ENCODE measurements around the gene CFAP97D1. TPM values are rescaled to one million over a fixed set of nuclear protein-coding genes. Genes with fewer than 3 reads are reported as not detected.

Gene CFAP97D1
- total and polyA plus RNA-seq, 7 experiments from 2014 or later: not detected

- H3K27ac Mint-ChIP-seq: no peak overlapping the region
- CTCF ChIA-PET: interaction anchor here (1.2 kb wide), 1 partner anchor 9 kb away, joined by 4 read pairs; no protein-coding TSS in a partner anchor
- no peak overlapping the region for H3K4me3 Mint-ChIP-seq
These were observed 10.4 kb upstream of the CFAP97D1 start for GRCh38 chr17:43769859-43770258.

DNA sequence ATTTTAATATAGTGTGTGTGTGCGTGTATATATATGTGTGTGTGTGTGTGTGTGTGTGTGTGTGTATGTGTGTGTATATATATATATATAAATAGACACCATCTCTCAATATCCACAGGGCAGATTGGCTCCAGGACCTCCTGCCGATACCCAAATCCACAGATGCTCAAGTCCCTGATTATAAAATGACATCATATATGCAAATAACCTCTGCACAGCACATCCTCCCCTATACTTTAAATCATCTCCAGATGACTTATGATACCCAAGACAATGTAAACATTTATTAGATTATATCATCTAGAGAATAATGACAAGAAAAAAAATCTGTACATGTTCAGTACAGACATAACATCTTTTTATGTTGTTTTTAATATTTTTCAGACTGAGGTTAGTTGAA, 9.3 kb upstream of the CFAP97D1 start:
- Mint-ChIP-seq H3K4me1 (peaks cover 0 to 17% (median 0%) of the 10 kb centered on the region in 7 donors), H3K27me3 (no peaks in the 10 kb centered on the region), H3K27ac (no peak overlapping the region), H3K4me3 (no peak overlapping the region), H3K36me3 (peaks cover 0 to 33% (median 7%) of the 10 kb centered on the region in 5 donors), H3K9me3 (no peaks in the 10 kb centered on the region)
- H3K27ac ChIP-seq (ENCODE audit: low read depth, low read length): no peak overlapping the region
- H3K27me3 ChIP-seq (ENCODE audit: control insufficient read depth in 2 of 2, insufficient read depth in 2 of 2, low read length in 2 of 2): no peaks in the 10 kb centered on the region
- ATAC-seq: no peak
- ChIA-PET CTCF (interaction anchor here (1.2 kb wide), 1 partner anchor 10 kb away, joined by 4 read pairs; no protein-coding TSS in a partner anchor), POLR2A (no interaction called here)
- H3K4me3 ChIP-seq (ENCODE audit: low read length): no peak overlapping the region
- H3K9me3 ChIP-seq (ENCODE audit: control insufficient read depth in 2 of 3, low read length in 3 of 3): no peaks in the 10 kb centered on the region
- intact Hi-C loops (cut with micrococcal nuclease): no loop called here
- H3K36me3 ChIP-seq (ENCODE audit: control insufficient read depth in 2 of 3, insufficient read depth in 3 of 3, low read length in 3 of 3): peaks cover 0 to 45% (median 0%) of the 10 kb centered on the region in 3 experiments
- H3K4me1 ChIP-seq (ENCODE audit: control insufficient read depth in 2 of 2, insufficient read depth in 2 of 2, low read length in 2 of 2): no peaks in the 10 kb centered on the region
- DNase-seq: no peak

More at GRCh38 chr17:43769859-43770258, 10.4 kb upstream of the CFAP97D1 start:
- peaks cover 0 to 42% (median 0%) of the 10 kb centered on the region in 3 experiments for H3K36me3 ChIP-seq (ENCODE audit: control insufficient read depth in 2 of 3, insufficient read depth in 3 of 3, low read length in 3 of 3)
- H3K27me3 Mint-ChIP-seq: no peaks in the 10 kb centered on the region
- H3K4me1 ChIP-seq (ENCODE audit: control insufficient read depth in 2 of 2, insufficient read depth in 2 of 2, low read length in 2 of 2): no peaks in the 10 kb centered on the region
- no peak overlapping the region for H3K27ac ChIP-seq (ENCODE audit: low read depth, low read length)
- H3K4me1 Mint-ChIP-seq: peaks cover 0 to 14% (median 0%) of the 10 kb centered on the region in 7 donors
- no peak overlapping the region for H3K4me3 ChIP-seq (ENCODE audit: low read length)
- POLR2A ChIA-PET: no interaction called here
- intact Hi-C loops (cut with micrococcal nuclease): no loop called here
- DNase-seq: no peak
- H3K36me3 Mint-ChIP-seq: peaks cover 0 to 33% (median 6%) of the 10 kb centered on the region in 5 donors
- ATAC-seq: no peak
- no peaks in the 10 kb centered on the region for H3K9me3 ChIP-seq (ENCODE audit: control insufficient read depth in 2 of 3, low read length in 3 of 3)
- H3K9me3 Mint-ChIP-seq: no peaks in the 10 kb centered on the region
- H3K27me3 ChIP-seq (ENCODE audit: control insufficient read depth in 2 of 2, insufficient read depth in 2 of 2, low read length in 2 of 2): no peaks in the 10 kb centered on the region

DNA sequence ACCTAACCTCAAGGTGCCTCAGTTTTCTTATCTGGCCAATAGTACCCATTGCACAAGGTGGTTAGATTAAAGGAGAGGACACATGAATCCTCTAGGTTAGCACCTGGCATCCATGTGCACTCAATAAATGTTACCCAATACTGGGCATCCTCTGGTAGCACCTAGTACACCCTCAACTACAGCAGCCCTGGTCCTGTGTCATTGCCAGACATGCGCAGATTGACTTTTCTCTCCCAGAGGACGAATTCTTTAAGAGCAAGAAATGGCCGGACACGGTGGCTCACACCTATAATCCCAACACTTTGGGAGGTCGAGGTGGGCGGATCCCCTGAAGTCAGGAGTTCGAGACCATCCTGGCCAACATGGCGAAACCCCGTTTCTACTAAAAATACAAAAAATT, 8.8 kb upstream of the CFAP97D1 start:
- DNase-seq (no peak), ATAC-seq (no peak)
- Histone ChIP-seq H3K4me1 (ENCODE audit: control insufficient read depth in 2 of 2, insufficient read depth in 2 of 2, low read length in 2 of 2) (no peaks in the 10 kb centered on the region), H3K27me3 (ENCODE audit: control insufficient read depth in 2 of 2, insufficient read depth in 2 of 2, low read length in 2 of 2) (no peaks in the 10 kb centered on the region), H3K27ac (ENCODE audit: low read depth, low read length) (no peak overlapping the region), H3K36me3 (ENCODE audit: control insufficient read depth in 2 of 3, insufficient read depth in 3 of 3, low read length in 3 of 3) (peaks cover 0 to 45% (median 0%) of the 10 kb centered on the region in 3 experiments), H3K9me3 (ENCODE audit: control insufficient read depth in 2 of 3, low read length in 3 of 3) (no peaks in the 10 kb centered on the region), H3K4me3 (ENCODE audit: low read length) (no peak overlapping the region)
- ChIA-PET POLR2A (no interaction called here), CTCF (interaction anchor here (0.7 kb wide), 1 partner anchor 62 kb away, joined by 3 read pairs; no protein-coding TSS in a partner anchor)
- no peak overlapping the region for H3K4me3 Mint-ChIP-seq
- no peaks in the 10 kb centered on the region for H3K9me3 Mint-ChIP-seq
- H3K27me3 Mint-ChIP-seq: no peaks in the 10 kb centered on the region
- H3K27ac Mint-ChIP-seq: no peak overlapping the region
- H3K4me1 Mint-ChIP-seq: peaks cover 0 to 17% (median 0%) of the 10 kb centered on the region in 7 donors
- intact Hi-C loops (cut with micrococcal nuclease): no loop called here
- peaks cover 0 to 33% (median 7%) of the 10 kb centered on the region in 5 donors for H3K36me3 Mint-ChIP-seq

DNA sequence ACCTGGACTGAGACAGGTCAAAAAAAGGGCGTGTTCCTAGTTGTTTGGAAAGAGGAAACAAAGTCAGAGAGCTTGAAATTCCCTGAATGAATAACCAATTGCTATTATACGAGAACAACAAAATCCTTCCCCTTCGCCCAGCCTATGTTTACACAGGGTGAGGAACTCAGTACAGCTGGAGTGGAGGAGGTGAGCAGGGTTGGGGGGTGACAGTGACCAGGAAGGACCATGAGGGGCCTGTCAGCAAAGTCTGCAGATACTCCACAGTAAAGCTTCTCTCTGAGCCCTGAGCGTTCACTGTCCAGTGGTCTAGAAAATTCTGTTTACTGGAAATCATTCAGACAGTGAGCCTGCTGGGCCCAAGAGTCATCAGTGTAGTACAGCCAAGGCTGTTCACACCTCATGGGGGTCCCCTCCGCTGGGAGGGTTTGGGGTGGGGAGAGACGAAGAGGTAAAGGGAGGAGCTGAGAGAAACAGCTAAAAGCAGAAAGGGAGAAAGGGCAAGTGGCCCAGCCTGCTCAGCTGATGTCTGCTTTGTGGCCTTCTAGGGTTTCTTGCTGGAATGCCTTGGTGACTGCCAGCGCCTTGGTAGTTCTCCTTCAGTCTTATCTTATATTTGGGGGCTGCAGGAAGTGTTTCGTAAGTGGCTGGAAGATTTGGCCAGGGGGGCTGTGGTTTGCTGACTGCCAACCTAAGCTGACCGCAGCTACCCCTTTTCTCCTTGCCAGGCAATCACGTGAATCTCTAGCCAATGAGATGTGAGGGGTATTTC, 7.2 kb upstream of the CFAP97D1 start:
- no peaks in the 10 kb centered on the region for H3K9me3 Mint-ChIP-seq
- H3K27ac Mint-ChIP-seq: peak overlapping the region in 3 of 9 donors; percentile 17 to 39 (median 34)
- H3K4me1 ChIP-seq (ENCODE audit: control insufficient read depth in 2 of 2, insufficient read depth in 2 of 2, low read length in 2 of 2): no peaks in the 10 kb centered on the region
- H3K27me3 Mint-ChIP-seq: no peaks in the 10 kb centered on the region
- ChIA-PET CTCF (no interaction called here), POLR2A (no interaction called here)
- intact Hi-C loops (cut with micrococcal nuclease): no loop called here
- ATAC-seq (peak; percentile 57), DNase-seq (no peak)
- H3K36me3 Mint-ChIP-seq: peaks cover 0 to 33% (median 8%) of the 10 kb centered on the region in 5 donors
- peaks cover 0 to 18% (median 4%) of the 10 kb centered on the region in 7 donors for H3K4me1 Mint-ChIP-seq
- H3K9me3 ChIP-seq (ENCODE audit: control insufficient read depth in 2 of 3, low read length in 3 of 3): no peaks in the 10 kb centered on the region
- peak overlapping the region in 1 of 10 donors; percentile 38 for H3K4me3 Mint-ChIP-seq
- no peak overlapping the region for H3K4me3 ChIP-seq (ENCODE audit: low read length)
- H3K27me3 ChIP-seq (ENCODE audit: control insufficient read depth in 2 of 2, insufficient read depth in 2 of 2, low read length in 2 of 2): no peaks in the 10 kb centered on the region
- H3K36me3 ChIP-seq (ENCODE audit: control insufficient read depth in 2 of 3, insufficient read depth in 3 of 3, low read length in 3 of 3): peaks cover 0 to 45% (median 0%) of the 10 kb centered on the region in 3 experiments
- H3K27ac ChIP-seq (ENCODE audit: low read depth, low read length): no peak overlapping the region

DNA sequence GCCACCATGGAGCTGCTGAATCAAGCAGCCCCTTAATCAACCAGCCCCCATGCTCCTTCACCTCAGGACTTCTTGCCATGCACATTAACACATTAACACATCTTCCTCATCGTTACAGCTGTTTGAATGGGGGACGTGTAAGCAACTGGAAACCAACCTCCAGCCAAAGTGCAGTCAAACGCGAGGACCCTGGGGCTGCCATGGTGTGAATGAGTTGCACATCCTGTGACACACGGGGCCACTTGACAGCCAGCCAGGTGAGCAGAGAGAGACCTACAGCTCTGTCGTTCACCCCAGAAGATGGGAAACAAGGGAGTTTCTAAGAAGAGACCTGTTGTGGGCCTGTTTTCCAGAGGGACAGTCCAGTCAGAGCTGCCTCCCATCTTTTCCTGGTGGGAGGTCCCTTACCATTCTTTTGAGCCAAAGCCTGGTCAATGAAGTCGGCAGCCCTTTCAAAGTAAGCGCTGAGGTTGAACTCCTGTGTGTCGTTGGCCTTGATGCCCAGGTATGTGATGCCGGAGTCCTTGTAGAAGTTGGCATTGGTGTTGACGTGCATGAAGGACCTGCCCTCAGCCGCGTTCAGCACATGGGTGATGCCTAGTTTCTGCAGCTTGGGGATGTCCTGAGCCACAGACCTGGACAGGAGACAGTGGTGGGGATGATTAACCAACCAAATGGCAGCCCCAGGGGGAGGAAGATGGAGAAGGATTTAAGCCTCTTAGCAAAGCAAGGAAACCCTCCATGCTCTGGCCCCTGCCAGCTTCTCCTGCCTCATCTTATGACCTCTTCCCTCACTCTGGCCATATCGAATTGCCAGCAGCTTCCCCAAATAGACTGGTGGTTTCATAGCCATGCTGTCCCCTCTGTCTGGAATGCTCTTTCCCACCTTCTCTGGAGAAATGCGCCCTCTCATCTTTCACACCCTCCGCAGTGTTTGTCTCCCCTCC, 5.7 kb upstream of the CFAP97D1 start:
- ATAC-seq (no peak), DNase-seq (no peak)
- Mint-ChIP-seq H3K36me3 (peaks cover 0 to 28% (median 8%) of the 10 kb centered on the region in 5 donors), H3K27ac (peak overlapping the region in 2 of 9 donors; percentile 14 to 33), H3K9me3 (no peaks in the 10 kb centered on the region), H3K4me1 (peaks cover 0 to 17% (median 9%) of the 10 kb centered on the region in 7 donors), H3K4me3 (no peak overlapping the region), H3K27me3 (peaks cover 0 to 5% (median 0%) of the 10 kb centered on the region in 5 donors)
- H3K36me3 ChIP-seq (ENCODE audit: control insufficient read depth in 2 of 3, insufficient read depth in 3 of 3, low read length in 3 of 3): peaks cover 0 to 42% (median 0%) of the 10 kb centered on the region in 3 experiments
- H3K4me1 ChIP-seq (ENCODE audit: control insufficient read depth in 2 of 2, insufficient read depth in 2 of 2, low read length in 2 of 2): peaks cover 5% of the 10 kb centered on the region in 2 donors
- H3K9me3 ChIP-seq (ENCODE audit: control insufficient read depth in 2 of 3, low read length in 3 of 3): no peaks in the 10 kb centered on the region
- intact Hi-C loops (cut with micrococcal nuclease): loop anchor here in 1 of 2 donors (5.0 kb wide), 1 partner anchor 58 kb away; the partner anchor contains the start of gene MPP3
- no peak overlapping the region for H3K4me3 ChIP-seq (ENCODE audit: low read length)
- CTCF ChIA-PET: interaction anchor here (1.1 kb wide), 1 partner anchor 82 kb away, joined by 3 read pairs; no protein-coding TSS in a partner anchor
- POLR2A ChIA-PET: interaction anchor here (1.0 kb wide), 1 partner anchor 8 kb away, joined by 3 read pairs; no protein-coding TSS in a partner anchor
- no peak overlapping the region for H3K27ac ChIP-seq (ENCODE audit: low read depth, low read length)
- no peaks in the 10 kb centered on the region for H3K27me3 ChIP-seq (ENCODE audit: control insufficient read depth in 2 of 2, insufficient read depth in 2 of 2, low read length in 2 of 2)
